ENCODE data around the gene TMPRSS7.

Gene TMPRSS7

DNA sequence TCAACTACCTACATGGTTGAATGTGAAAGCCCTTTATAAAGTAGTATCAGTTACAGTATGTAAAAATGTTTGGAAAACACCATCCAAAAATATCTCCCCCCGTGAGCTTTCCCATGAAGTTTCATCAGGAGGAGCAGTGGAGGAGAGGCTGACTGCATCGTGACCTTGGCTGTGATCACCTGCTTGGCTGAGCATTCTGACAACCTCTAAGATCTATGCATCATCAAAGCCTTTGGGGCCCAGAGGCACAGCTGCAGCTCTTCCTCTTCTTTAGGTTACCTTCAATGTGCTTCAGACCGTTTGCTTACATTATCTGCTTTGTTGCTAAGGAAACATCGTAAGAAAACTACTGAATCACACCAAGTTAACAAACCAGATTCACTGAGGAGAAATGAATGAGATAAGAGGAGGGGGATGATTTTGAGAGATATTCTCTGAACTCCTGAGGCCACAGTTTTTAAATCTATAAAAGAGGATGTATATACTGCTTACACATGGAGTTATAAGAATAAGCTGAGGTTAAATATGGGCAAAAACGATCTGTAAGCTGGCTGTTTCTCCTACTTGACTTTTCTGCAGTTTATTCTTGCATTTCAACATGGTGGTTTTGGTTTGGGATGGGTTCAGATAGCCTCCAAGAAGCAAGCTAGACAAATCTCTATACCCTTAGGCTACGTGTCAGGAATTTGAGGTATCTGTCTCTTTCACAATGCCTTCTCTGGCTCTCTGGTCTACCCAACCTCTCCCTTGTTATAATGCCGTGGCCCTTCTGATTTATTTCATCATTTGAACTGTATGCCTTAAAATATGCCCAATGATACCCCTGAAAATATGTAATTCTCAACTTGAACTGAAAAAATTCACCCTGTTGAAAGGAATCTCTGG, 94.5 kb downstream of the TMPRSS7 start:
- DNase-seq (ENCODE audit: low read depth in 2 of 2): no peak

DNA sequence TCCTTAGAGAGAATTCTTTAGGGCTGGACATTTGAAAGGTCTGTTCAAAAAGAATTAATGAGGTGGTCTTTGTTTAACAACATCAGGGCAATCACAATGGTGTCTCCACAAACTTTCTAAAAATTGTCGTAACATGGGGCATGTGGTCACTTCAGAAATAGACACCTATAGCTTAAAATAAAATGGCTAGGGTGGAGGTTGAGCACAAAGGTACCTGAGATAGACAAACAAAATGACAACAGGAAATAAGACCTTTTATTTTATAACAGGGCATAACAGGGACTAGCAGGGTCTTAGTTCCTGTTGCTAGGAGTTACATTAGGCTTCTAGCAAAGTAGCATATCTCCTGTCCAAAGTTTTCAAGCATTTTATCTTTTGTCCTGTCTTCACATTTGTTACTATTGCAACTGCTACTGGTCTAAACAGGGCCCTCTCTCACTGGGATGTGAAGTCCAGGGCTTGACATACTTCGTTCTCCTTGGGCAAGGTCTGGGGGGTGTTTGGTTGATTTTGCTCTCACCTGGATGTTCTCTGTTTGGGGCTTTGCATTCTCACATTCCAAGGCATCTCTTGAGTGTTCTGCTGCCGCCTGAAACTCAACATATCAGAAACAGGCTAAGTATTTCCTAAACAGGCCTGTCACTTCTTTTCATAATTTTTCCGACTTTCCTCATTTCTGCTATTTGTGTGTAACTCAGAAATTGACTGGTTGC, 95.5 kb downstream of the TMPRSS7 start:
- no peak for DNase-seq (ENCODE audit: low read depth in 2 of 2)

DNA sequence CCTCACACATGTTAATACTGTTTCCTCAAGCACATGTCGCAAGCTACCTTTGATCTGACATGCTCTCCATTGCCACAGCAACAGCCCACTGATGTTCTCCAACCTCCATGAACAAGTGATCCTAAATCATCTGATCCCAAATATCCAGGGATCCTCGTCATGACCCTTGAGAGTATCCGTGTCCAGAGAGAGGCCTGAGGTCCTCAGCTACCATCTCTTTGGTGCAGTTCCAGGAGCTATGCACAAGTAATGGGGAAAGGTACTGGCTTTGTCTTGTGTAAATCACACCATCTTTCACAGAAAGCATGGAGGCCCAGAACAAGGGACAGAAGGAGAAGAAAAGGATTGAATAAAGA, 96.1 kb downstream of the TMPRSS7 start:
- DNase-seq (ENCODE audit: low read depth in 2 of 2): no peak
